HG03354 (cell line): ENCODE data around the gene ALG10B.

Source experiments
- ATAC-seq: cut with Tn5 transposase; IDR thresholded peaks from one replicate; pipeline ENCODE4 v1.9.1; 2021; ENCODE audit warnings: mild to moderate bottlenecking; ENCODE audit not compliant: unreplicated experiment, poor library complexity, severe bottlenecking

ALG10B gene

DNA sequence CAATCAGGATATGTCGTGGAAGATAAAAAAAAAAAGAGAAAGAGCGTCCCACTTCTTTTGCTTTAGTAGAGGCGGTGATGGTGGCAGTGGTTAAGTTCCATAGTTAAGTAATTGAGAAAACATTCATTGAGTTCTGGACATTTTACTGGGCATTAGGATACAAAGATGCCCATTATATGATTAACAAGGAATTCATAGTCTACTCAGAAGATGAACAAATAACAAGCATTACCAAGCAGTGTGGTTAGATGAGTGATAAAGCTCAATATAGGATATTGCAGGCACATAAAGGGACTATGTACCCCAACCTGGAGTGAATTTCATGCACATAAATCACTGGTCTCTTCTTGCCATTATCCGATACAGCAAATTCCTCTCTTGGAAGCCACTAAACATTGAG is 53.7 kb downstream of the ALG10B start:
- ATAC-seq: no peak

DNA sequence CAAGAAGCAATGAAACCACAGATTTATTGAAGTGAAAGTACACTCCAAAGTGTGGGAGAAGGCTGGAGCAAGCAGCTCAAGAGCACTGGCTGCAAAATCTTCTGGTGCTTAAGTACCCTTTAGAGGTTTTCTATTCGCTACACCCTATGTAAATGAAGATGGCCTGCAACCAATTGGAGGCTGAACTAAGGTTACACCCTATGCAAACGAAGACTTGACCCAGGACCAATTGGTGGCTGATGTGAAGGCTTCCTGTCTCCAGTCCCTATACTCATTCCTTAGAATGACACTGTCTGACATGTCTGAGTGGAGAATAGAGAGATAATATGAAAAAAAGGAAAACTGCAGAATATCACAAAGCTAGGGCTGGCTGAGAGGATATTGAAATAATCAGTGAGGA is 57.2 kb downstream of the ALG10B start:
- ATAC-seq: no peak

DNA sequence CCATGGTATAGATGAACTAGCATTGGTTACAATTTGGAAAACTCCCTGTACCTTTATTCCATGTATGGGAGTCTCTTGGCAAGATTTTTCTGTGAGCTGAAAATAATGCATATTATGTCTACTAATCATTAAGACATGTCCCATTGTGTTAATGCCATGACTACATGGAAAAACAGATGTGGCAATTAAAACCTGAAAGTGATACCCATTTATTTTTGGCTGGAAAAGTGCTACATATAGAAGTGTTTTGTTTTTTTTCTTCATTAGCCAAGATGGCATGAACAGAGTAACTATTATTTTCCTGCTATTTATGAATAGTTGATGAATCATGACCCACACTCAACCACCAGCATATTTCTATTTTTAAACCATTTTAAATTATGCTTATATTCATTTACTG is 58.2 kb downstream of the ALG10B start:
- ATAC-seq: no peak
